HEK293 (cell line): ENCODE data around the gene MFSD11.
"Not testable (repeated sequence)": the region's sequence is repeated elsewhere in the genome, so short reads cannot be mapped to it uniquely, and the experiment has no call there.

ENCODE experiments used
- CTCF ChIA-PET: fragments of 350-600 bp; formaldehyde crosslinking; extraction: SDS; loops from one replicate; lab custom pipeline; 2021; ENCODE audit warnings: antibody characterized with exemption; lab: Yijun Ruan, JAX
- POLR2A ChIA-PET: fragments of 300-600 bp; formaldehyde crosslinking; extraction: SDS; loops from one replicate; lab custom pipeline; 2020; ENCODE audit warnings: antibody characterized with exemption, inconsistent platforms; lab: Yijun Ruan, JAX
- H3K27ac ChIP-seq: fragments of 200-500 bp; sonication (Bioruptor generic); 2 replicates; pipeline ENCODE4 v1.5.1; 2014; ENCODE audit warnings: low read depth, low read length, control low read depth, inconsistent platforms; ENCODE audit errors: extremely low read depth
- H3K36me3 ChIP-seq, 2 experiments: fragments of 200-500 bp in 1 of 2; sonication (Bioruptor generic) in 1 of 2; 1 replicate in 1 of 2; 2 replicates in 1 of 2; pipeline ENCODE4 v1.5.1; 2014 to 2017; ENCODE audit warnings: inconsistent platforms in 2 of 2, low read length in 2 of 2; ENCODE audit not compliant: control insufficient read depth in 2 of 2, insufficient read depth in 1 of 2
- H3K4me1 ChIP-seq: fragments of 200-500 bp; sonication (Bioruptor generic); 2 replicates; pipeline ENCODE4 v1.5.1; 2014; ENCODE audit warnings: mild to moderate bottlenecking, low read length, inconsistent platforms; ENCODE audit not compliant: control insufficient read depth, insufficient read depth
- H3K4me3 ChIP-seq: 2 replicates; pipeline ENCODE4 v1.5.1; 2011; ENCODE audit warnings: low read depth, mild to moderate bottlenecking, control low read depth, low read length, moderate library complexity
- H3K9me3 ChIP-seq: fragments of 200-500 bp; sonication (Bioruptor generic); 2 replicates; pipeline ENCODE4 v1.5.1; 2014; ENCODE audit warnings: low read depth, low read length, inconsistent platforms; ENCODE audit not compliant: control insufficient read depth, insufficient read depth
- KLF1 ChIP-seq: fragments of 450-650 bp; formaldehyde crosslinking; IDR thresholded peaks from 2 replicates; pipeline ENCODE4 v1.5.1; 2016; ENCODE audit warnings: missing biosample characterization, missing genetic modification characterization
- SP2 ChIP-seq: fragments of 450-650 bp; formaldehyde crosslinking; IDR thresholded peaks from 2 replicates; pipeline ENCODE4 v1.5.1; 2016; ENCODE audit warnings: missing biosample characterization, missing genetic modification characterization
- ZNF132 ChIP-seq: fragments of 450-650 bp; formaldehyde crosslinking; IDR thresholded peaks from 2 replicates; pipeline ENCODE4 v1.5.1; 2017; ENCODE audit warnings: missing biosample characterization, missing genetic modification characterization, borderline replicate concordance
- ZNF175 ChIP-seq: fragments of 450-650 bp; formaldehyde crosslinking; IDR thresholded peaks from 2 replicates; pipeline ENCODE4 v1.5.1; 2016; ENCODE audit warnings: missing biosample characterization, missing genetic modification characterization
- ZNF214 ChIP-seq: fragments of 450-650 bp; formaldehyde crosslinking; IDR thresholded peaks from 2 replicates; pipeline ENCODE4 v1.5.1; 2017; ENCODE audit warnings: missing biosample characterization, mild to moderate bottlenecking, missing genetic modification characterization, borderline replicate concordance
- ZNF221 ChIP-seq: fragments of 450-650 bp; formaldehyde crosslinking; IDR thresholded peaks from 2 replicates; pipeline ENCODE4 v1.5.1; 2017; ENCODE audit warnings: missing biosample characterization, missing genetic modification characterization, borderline replicate concordance
- ZNF426 ChIP-seq: fragments of 450-650 bp; formaldehyde crosslinking; IDR thresholded peaks from 2 replicates; pipeline ENCODE4 v1.5.1; 2017; ENCODE audit warnings: missing biosample characterization, missing genetic modification characterization, mild to moderate bottlenecking, inconsistent platforms, moderate library complexity
- ZNF660 ChIP-seq: fragments of 450-650 bp; IDR thresholded peaks from 2 replicates; pipeline ENCODE4 v1.5.1; 2018; ENCODE audit warnings: missing biosample characterization, mild to moderate bottlenecking, missing genetic modification characterization
- ZNF792 ChIP-seq: fragments of 450-650 bp; formaldehyde crosslinking; IDR thresholded peaks from 2 replicates; pipeline ENCODE4 v1.5.1; 2016; ENCODE audit warnings: missing biosample characterization, missing genetic modification characterization
- TF ChIP-seq, protein P1 (sequence below): fragments of 450-650 bp; formaldehyde crosslinking; IDR thresholded peaks from 2 replicates; pipeline ENCODE4 v1.5.1; 2016; ENCODE audit warnings: missing biosample characterization, missing genetic modification characterization
- TF ChIP-seq, protein P2 (sequence below): fragments of 450-650 bp; formaldehyde crosslinking; IDR thresholded peaks from 2 replicates; pipeline ENCODE4 v1.5.1; 2016; ENCODE audit warnings: missing biosample characterization, missing genetic modification characterization, low read depth
- TF ChIP-seq, protein P3 (sequence below): fragments of 450-650 bp; formaldehyde crosslinking; IDR thresholded peaks from 2 replicates; pipeline ENCODE4 v1.5.1; 2016; ENCODE audit warnings: missing biosample characterization, missing genetic modification characterization

Gene MFSD11

DNA sequence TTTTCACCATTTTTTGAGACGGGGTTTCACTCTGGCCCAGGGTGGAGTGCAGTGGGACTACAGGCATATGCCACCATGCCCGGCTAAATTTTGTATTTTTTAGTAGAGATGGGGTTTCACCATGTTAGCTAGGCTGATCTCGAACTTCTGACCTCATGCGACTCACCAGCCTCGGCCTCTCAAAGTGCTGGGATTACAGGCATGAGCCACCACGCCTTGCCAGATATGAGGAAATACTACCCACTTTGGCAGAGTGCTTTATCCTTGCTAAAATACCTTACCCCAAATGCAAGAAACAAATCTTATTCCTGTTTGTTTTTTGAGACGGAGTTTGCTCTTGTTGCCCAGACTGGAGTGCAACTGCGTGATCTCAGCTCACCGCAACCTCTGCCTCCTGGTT is 67.4 kb downstream of the MFSD11 start (continued):
- TF ChIP-seq, protein P1, sequence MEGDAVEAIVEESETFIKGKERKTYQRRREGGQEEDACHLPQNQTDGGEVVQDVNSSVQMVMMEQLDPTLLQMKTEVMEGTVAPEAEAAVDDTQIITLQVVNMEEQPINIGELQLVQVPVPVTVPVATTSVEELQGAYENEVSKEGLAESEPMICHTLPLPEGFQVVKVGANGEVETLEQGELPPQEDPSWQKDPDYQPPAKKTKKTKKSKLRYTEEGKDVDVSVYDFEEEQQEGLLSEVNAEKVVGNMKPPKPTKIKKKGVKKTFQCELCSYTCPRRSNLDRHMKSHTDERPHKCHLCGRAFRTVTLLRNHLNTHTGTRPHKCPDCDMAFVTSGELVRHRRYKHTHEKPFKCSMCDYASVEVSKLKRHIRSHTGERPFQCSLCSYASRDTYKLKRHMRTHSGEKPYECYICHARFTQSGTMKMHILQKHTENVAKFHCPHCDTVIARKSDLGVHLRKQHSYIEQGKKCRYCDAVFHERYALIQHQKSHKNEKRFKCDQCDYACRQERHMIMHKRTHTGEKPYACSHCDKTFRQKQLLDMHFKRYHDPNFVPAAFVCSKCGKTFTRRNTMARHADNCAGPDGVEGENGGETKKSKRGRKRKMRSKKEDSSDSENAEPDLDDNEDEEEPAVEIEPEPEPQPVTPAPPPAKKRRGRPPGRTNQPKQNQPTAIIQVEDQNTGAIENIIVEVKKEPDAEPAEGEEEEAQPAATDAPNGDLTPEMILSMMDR (tag by site-specific recombination), result no peak

DNA sequence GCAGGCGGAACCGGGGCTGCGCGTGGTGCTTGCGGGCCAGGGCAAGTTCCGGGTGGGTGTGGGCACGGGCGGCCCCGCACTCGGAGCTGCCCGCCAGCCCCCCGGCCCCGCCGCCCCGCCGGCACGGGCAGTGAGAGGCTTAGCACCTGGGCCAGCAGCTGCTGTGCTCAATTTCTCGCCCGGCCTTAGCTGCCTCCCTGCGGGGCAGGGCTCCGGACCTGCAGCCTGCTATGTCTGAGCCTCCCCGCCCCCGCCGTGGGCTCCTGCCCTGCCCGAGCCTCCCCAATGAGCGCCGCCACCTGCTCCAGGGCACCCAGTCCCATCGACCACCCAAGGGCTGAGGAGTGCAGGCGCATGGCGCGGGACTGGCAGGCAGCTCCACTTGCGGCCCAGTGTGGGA is 68.2 kb downstream of the MFSD11 start:
- H3K36me3 ChIP-seq, H3K4me3 ChIP-seq, POLR2A ChIA-PET, H3K4me1 ChIP-seq, H3K9me3 ChIP-seq, H3K27ac ChIP-seq: not testable (repeated sequence)
- CTCF ChIA-PET, result interaction anchor here (1.2 kb wide), 1 partner anchor 10 kb away, joined by 5 read pairs; no protein-coding TSS in a partner anchor

DNA sequence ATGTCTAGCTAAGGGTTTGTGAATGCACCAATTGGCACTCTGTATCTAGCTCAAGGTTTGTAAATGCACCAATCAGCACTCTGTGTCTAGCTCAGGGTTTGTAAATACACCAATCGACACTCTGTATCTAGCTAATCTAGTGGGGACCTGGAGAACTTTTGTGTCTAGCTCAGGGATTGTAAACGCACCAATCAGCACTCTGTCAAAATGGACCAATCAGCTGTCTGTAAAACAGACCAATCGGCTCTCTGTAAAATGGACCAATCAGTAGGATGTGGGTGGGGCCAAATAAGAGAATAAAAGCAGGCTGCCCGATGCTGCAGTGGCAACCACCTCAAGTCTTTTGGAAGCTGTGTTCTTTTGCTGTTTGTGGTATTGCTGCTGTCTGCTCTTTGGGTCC is 68.8 kb downstream of the MFSD11 start:
- H3K9me3 ChIP-seq, H3K36me3 ChIP-seq, POLR2A ChIA-PET, H3K27ac ChIP-seq, H3K4me1 ChIP-seq: not testable (repeated sequence)
- TF ChIP-seq SP2 (tag by site-specific recombination), result 0 out of 2 replicates have a peak, but pooled peaks have one; percentile 6
- TF ChIP-seq, all 188 proteins: peak for 1; not testable (repeated sequence) for 187
- CTCF ChIA-PET, result interaction anchor here (1.4 kb wide), 1 partner anchor 9 kb away, joined by 5 read pairs; no protein-coding TSS in a partner anchor
- not testable (repeated sequence) for H3K4me3 ChIP-seq

DNA sequence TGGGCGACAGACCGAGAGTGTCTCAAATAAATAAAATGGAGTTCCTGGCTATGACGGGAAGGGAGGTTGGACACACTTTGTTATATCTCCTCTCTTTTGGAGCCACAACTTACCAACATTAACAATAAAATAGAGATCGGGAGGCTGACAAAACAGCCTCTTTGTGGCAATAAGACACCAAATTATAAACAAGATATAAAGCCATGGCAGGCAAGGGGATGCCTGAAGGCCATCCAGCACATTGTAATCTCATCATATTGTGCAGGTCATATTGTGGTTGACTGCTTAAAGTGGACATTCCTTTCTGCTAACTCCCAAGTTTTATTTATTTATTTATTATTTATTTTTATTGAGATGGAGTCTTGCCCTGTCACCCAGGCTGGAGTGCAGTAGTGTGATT is 70.4 kb downstream of the MFSD11 start:
- H3K27ac ChIP-seq, result no peak overlapping the region
- no peaks in the 10 kb centered on the region for H3K4me1 ChIP-seq
- no peaks in the 10 kb centered on the region for H3K9me3 ChIP-seq
- no peak overlapping the region for H3K4me3 ChIP-seq
- CTCF ChIA-PET, result interaction anchor here (0.7 kb wide), 1 partner anchor 41 kb away, joined by 3 read pairs; no protein-coding TSS in a partner anchor
- POLR2A ChIA-PET, result no interaction called here
- H3K36me3 ChIP-seq, result no peaks in the 10 kb centered on the region
- TF ChIP-seq ZNF792 (tag by site-specific recombination) (no peak), ZNF214 (tag by site-specific recombination) (no peak), ZNF426 (tag by site-specific recombination) (no peak), KLF1 (tag by site-specific recombination) (no peak), ZNF660 (tag by site-specific recombination) (no peak), ZNF175 (no peak), ZNF132 (no peak), ZNF221 (no peak), SP2 (tag by site-specific recombination) (no peak)
- TF ChIP-seq, protein P2, sequence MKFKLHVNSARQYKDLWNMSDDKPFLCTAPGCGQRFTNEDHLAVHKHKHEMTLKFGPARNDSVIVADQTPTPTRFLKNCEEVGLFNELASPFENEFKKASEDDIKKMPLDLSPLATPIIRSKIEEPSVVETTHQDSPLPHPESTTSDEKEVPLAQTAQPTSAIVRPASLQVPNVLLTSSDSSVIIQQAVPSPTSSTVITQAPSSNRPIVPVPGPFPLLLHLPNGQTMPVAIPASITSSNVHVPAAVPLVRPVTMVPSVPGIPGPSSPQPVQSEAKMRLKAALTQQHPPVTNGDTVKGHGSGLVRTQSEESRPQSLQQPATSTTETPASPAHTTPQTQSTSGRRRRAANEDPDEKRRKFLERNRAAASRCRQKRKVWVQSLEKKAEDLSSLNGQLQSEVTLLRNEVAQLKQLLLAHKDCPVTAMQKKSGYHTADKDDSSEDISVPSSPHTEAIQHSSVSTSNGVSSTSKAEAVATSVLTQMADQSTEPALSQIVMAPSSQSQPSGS (tag by site-specific recombination), result no peak
- TF ChIP-seq, protein P3, sequence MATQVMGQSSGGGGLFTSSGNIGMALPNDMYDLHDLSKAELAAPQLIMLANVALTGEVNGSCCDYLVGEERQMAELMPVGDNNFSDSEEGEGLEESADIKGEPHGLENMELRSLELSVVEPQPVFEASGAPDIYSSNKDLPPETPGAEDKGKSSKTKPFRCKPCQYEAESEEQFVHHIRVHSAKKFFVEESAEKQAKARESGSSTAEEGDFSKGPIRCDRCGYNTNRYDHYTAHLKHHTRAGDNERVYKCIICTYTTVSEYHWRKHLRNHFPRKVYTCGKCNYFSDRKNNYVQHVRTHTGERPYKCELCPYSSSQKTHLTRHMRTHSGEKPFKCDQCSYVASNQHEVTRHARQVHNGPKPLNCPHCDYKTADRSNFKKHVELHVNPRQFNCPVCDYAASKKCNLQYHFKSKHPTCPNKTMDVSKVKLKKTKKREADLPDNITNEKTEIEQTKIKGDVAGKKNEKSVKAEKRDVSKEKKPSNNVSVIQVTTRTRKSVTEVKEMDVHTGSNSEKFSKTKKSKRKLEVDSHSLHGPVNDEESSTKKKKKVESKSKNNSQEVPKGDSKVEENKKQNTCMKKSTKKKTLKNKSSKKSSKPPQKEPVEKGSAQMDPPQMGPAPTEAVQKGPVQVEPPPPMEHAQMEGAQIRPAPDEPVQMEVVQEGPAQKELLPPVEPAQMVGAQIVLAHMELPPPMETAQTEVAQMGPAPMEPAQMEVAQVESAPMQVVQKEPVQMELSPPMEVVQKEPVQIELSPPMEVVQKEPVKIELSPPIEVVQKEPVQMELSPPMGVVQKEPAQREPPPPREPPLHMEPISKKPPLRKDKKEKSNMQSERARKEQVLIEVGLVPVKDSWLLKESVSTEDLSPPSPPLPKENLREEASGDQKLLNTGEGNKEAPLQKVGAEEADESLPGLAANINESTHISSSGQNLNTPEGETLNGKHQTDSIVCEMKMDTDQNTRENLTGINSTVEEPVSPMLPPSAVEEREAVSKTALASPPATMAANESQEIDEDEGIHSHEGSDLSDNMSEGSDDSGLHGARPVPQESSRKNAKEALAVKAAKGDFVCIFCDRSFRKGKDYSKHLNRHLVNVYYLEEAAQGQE (tag by site-specific recombination), result no peak
